ENCODE data around the gene NPR1. TPM values are rescaled to one million over a fixed set of nuclear protein-coding genes. Genes with fewer than 3 reads are reported as not detected.
A peak's percentile ranks its signal among the peaks of the same experiment; 100 is the strongest.
"Not testable (repeated sequence)": the region's sequence is repeated elsewhere in the genome, so short reads cannot be mapped to it uniquely, and the experiment has no call there.

The NPR1 gene
- total RNA-seq, 1 donor = 1.5 TPM

DNA sequence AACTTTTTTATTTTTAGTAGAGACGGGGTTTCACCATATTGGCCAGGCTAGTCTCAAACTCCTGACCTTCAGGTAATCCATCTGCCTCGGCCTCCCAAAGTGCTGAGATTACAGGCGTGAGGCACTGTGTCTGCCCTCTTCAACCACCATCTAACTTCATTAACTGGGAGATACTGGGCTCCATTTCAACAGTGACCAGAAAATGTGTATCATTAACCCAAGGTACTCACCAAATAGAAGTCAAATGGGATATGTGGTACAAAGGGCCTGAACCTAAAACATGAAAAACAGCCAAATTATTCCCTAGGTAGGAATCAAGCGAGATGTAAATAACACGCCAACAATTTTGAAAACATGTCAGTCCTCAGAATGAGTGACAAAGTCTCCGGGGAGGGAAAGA is 8.9 kb upstream of the NPR1 start:
- no peak for DNase-seq (ENCODE audit: low read depth)
- TF ChIP-seq, protein P1, sequence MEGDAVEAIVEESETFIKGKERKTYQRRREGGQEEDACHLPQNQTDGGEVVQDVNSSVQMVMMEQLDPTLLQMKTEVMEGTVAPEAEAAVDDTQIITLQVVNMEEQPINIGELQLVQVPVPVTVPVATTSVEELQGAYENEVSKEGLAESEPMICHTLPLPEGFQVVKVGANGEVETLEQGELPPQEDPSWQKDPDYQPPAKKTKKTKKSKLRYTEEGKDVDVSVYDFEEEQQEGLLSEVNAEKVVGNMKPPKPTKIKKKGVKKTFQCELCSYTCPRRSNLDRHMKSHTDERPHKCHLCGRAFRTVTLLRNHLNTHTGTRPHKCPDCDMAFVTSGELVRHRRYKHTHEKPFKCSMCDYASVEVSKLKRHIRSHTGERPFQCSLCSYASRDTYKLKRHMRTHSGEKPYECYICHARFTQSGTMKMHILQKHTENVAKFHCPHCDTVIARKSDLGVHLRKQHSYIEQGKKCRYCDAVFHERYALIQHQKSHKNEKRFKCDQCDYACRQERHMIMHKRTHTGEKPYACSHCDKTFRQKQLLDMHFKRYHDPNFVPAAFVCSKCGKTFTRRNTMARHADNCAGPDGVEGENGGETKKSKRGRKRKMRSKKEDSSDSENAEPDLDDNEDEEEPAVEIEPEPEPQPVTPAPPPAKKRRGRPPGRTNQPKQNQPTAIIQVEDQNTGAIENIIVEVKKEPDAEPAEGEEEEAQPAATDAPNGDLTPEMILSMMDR (IDR thresholded peaks at IDR 0.05; ENCODE audit: insufficient read depth, low read length) = no peak
- peak overlapping the region; percentile 92 for H3K4me3 ChIP-seq (ENCODE audit: low read depth, low read length)

DNA sequence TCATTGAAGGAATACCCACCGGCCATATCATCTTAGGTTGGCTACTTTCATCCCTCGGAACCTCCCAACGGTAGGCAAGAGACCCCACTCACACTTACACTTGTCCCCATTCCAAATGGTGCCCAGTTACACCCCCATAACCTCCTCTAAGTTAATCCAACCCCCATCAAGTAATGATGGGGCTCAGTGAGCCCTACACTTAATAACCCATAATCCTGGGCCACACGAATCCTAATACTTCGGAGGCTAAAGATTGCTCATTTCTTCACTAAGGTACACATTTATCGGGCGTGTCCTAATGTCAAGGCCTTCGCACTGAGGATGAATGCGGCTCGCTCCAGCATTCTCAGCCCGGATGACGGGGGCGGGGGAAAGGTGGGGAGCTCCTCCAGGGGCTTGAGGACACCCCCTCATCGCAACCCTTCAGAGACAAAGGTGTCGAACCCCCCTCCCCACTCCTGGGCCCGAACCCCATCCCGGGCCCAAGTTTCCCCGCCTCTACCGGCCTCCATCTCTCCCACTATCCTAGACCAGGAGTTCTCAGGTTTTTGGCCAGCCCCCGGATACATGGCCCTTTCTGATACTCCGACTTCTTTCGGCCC is 8.1 kb upstream of the NPR1 start:
- no peak for DNase-seq (ENCODE audit: low read depth)
- peak overlapping the region; percentile 92 for H3K4me3 ChIP-seq (ENCODE audit: low read depth, low read length)
- TF ChIP-seq, protein P1 (IDR thresholded peaks at IDR 0.05; ENCODE audit: insufficient read depth, low read length) = no peak

DNA sequence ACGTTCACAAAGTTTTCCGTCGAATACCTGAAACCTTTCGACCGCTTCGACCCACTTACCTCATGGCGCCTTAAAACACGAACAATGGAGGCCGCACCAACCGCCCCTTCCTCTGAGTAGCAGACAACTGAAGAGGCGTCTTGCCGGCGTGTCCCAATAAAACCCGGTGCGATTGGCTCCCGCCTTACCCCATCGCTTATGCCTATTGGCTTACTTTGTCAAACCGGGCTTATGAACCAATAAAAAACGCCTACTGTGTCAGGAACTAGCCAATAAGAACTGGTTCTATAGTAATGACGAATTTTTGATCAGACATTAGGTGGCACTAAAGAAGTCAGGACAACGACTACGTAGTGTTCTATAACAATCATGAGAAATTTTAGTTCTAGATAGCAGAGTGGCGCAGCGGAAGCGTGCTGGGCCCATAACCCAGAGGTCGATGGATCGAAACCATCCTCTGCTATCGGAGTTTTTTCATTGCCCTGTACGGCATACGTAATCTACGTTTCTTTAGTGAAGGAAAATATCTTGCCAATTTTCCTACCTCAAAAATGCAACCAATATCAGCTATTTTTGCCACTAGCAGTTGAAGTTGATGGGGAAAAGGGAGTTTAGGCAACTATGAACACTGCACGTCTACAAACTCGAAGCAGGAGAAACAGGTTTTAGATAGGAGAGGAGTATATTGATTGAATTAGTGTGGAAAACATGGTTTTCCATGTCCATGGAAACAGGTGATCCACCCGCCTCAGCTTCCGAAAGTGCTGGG is 7.4 kb upstream of the NPR1 start, which contains the start of gene ILF2:
Gene ILF2, minus strand, starts transcription at position 135 of the 769 bp plus-strand sequence. Its CDS starts 71 bp downstream, at position 64.
- TF ChIP-seq, protein P1 (IDR thresholded peaks at IDR 0.05; ENCODE audit: insufficient read depth, low read length) = no peak
- DNase-seq (ENCODE audit: low read depth) = peak; percentile 100
- H3K4me3 ChIP-seq (ENCODE audit: low read depth, low read length) = peak within 1 kb of the TSS; percentile 92

DNA sequence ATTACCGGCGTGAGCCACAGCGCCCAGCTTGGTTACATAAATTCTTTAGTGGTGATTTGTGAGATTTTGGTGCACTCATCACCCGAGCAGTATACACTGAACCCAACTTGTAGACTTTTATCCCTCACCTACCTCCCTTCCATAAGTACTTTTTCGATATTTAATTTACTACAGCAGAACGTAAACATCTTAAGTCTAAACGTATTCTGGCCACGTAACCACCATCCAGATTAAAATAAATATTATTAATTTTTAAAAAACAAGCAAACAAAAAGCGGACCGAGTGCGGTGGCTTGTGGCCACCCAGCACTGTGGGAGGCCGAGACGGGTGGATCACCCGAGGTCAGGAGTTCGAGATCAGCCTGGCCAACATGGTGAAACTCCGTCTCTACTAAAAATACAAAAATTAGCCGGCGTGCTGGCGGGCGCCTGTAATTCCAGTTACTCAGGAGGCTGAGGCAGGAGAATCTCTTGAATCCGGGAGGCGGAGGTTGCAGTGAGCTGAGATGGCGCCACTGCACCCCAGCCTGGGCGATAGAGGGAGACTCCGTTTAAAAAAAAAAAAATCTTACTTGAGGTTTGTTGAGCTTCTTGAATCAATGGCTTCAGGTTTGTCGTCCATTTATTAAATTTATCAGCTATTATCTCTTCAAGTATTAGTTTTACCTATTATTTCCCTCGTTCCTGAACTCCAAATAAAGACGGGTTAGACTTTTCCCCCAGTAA is 6.7 kb upstream of the NPR1 start:
- H3K4me3 ChIP-seq (ENCODE audit: low read depth, low read length) = peak overlapping the region; percentile 51
- not testable (repeated sequence) for DNase-seq (ENCODE audit: low read depth)

DNA sequence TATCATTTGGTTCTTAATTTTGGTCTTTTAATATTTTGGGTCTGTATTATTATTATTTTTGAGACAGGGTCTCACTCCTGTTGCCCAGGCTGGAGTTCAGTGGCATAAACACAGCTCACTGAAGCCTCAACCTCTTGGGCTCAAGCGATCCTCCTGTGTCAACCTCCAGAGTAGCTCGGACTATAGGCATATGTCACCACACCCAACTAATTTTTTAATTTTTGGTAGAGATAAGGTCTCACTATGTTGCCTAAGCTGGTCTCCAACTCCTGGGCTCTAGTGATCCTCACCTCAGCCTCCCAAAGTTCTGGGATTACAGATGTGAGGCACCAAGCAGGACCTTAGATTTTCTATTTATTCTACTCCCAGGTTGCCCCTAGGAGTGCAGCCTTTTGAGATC is 5.0 kb upstream of the NPR1 start:
- DNase-seq (ENCODE audit: low read depth) = no peak
- H3K4me3 ChIP-seq (ENCODE audit: low read depth, low read length) = no peak overlapping the region
- TF ChIP-seq, protein P1 (IDR thresholded peaks at IDR 0.05; ENCODE audit: insufficient read depth, low read length) = no peak

DNA sequence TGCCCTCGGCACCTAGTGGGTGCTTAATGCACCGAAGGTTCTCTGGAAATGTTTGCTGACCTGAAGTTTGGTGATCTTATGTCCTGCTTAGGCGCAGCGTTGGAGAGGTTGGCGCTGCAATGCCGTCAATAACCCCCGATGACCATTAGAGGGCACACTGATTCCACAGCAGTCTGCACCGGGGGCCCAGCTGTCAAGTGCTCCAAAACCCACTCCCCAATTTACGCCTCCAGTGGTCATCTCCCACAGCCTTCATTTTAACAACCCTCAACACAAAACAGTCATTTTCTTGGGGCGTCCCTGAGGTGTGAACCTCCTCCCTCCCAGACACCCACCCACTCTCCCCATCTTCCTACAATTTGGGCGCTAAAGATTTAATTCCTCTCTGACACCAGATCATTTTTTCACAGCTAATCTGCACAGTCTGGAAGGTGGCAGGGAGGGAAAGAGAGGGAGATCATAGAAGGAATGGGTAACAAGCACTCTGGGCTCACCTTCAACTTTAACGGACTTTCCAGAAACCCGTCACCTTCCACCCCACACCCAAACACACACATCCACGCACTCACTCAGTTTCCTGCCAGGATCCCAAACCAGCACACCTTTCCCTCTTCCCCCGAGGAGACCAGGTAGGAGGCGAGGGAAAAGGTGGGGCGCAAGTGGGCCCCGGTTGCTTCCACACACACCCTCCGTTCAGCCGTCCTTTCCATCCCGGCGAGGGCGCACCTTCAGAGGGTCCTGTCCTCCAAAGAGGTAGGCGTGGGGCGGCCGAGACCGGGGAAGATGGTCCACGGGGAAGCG is 570 bp upstream of the NPR1 start:
- TF ChIP-seq, protein P1 (IDR thresholded peaks at IDR 0.05; ENCODE audit: insufficient read depth, low read length) = peak; percentile 97
- peak; percentile 63 for DNase-seq (ENCODE audit: low read depth)
- peak overlapping the region; percentile 50 for H3K4me3 ChIP-seq (ENCODE audit: low read depth, low read length)
